NAMALWA (cell line): ENCODE measurements around the gene MYOZ3.

Source experiments
- DNase-seq: peaks from one replicate; pipeline ENCODE4 v3.0.0-alpha.2; 2015; ENCODE audit warnings: low spot score

MYOZ3 gene

DNA sequence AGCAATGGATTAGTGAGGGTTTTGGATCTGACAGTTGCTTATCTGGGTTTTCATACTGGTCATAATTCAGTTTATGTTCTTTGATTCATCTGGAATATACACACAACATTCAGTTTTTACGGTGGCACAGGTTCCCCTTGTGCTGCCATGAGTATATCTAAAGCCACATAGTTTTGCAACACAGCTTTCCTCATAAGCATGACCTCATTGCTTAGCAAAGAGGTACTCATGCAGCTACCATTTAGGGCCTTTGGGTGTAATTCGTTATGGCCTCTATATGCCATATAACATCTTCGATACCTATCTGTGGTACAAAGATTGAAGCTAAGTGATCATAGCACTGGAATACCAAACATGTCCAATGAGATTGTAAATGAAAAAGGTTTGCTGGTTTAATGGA is 42.7 kb downstream of the MYOZ3 start:
- DNase-seq: peak; percentile 23

- DNase-seq: no peak
These were observed 45.8 kb downstream of the MYOZ3 start for GRCh38 chr5:150706776-150707390.

GRCh38 chr5:150710165-150710564 is 49.1 kb downstream of the MYOZ3 start:
- peak; percentile 31 for DNase-seq

- DNase-seq: no peak
These were observed 62.8 kb downstream of the MYOZ3 start for GRCh38 chr5:150723845-150724244.
